SKM-1 treated with dmso at 0.1 percent for 144 hours (cell line): ENCODE results near the gene C1orf35.

ENCODE experiments used
- DNase-seq: peaks from one replicate; lab custom pipeline; 2025; ENCODE audit not compliant: unreplicated experiment; lab: John Stamatoyannopoulos, UW

Gene C1orf35

GRCh38 chr1:228079601-228080263 is 23.4 kb downstream of the C1orf35 start:
- no peak for DNase-seq

GRCh38 chr1:228079013-228079412 is 24.1 kb downstream of the C1orf35 start:
- no peak for DNase-seq

- DNase-seq = no peak
Observed at GRCh38 chr1:228077565-228078330, 25.4 kb downstream of the C1orf35 start.

GRCh38 chr1:228076796-228077430 is 26.2 kb downstream of the C1orf35 start:
- DNase-seq = no peak

- no peak for DNase-seq
Observed at GRCh38 chr1:228075801-228076271, 27.3 kb downstream of the C1orf35 start.

- DNase-seq = no peak
Observed at GRCh38 chr1:228074954-228075730, 28.0 kb downstream of the C1orf35 start.

- no peak for DNase-seq
Observed at GRCh38 chr1:228073857-228074545, 29.1 kb downstream of the C1orf35 start.

- DNase-seq = no peak
Observed at GRCh38 chr1:228073061-228073856, 29.9 kb downstream of the C1orf35 start.

- no peak for DNase-seq
Observed at GRCh38 chr1:228072658-228073043, 30.5 kb downstream of the C1orf35 start.

GRCh38 chr1:228071839-228072657 is 31.1 kb downstream of the C1orf35 start:
- DNase-seq = no peak

- no peak for DNase-seq
Observed at GRCh38 chr1:228070851-228071250, 32.3 kb downstream of the C1orf35 start.

GRCh38 chr1:228070173-228070572 is 33.0 kb downstream of the C1orf35 start:
- DNase-seq = no peak

GRCh38 chr1:228068359-228068758 is 34.8 kb downstream of the C1orf35 start:
- no peak for DNase-seq

GRCh38 chr1:228066891-228067654 is 36.1 kb downstream of the C1orf35 start:
- DNase-seq = no peak

GRCh38 chr1:228066416-228066815 is 36.7 kb downstream of the C1orf35 start:
- DNase-seq = no peak

- no peak for DNase-seq
Observed at GRCh38 chr1:228065543-228066347, 37.4 kb downstream of the C1orf35 start.

GRCh38 chr1:228064741-228065542 is 38.2 kb downstream of the C1orf35 start:
- DNase-seq = no peak
